SIG-M5 treated with dmso at 0.1 percent for 504 hours (cell line): ENCODE data around the gene SKAP1.
"Not testable (repeated sequence)": the region's sequence is repeated elsewhere in the genome, so short reads cannot be mapped to it uniquely, and the experiment has no call there.

Experiments used
- DNase-seq: peaks from one replicate; lab custom pipeline; 2025; ENCODE audit not compliant: unreplicated experiment; lab: John Stamatoyannopoulos, UW

The SKAP1 gene

GRCh38 chr17:48449335-48449734, 19.3 kb upstream of the SKAP1 start:
- not testable (repeated sequence) for DNase-seq

GRCh38 chr17:48445248-48445620, 15.2 kb upstream of the SKAP1 start:
- no peak for DNase-seq

GRCh38 chr17:48444516-48445247, 14.7 kb upstream of the SKAP1 start:
- DNase-seq, result no peak

GRCh38 chr17:48443712-48444111, 13.7 kb upstream of the SKAP1 start:
- no peak for DNase-seq

GRCh38 chr17:48442819-48443218, 12.8 kb upstream of the SKAP1 start:
- peak; percentile 32 for DNase-seq

GRCh38 chr17:48441862-48442261, 11.8 kb upstream of the SKAP1 start:
- no peak for DNase-seq

- peak; percentile 8 for DNase-seq
Measured at GRCh38 chr17:48441231-48441711, 11.3 kb upstream of the SKAP1 start.

GRCh38 chr17:48440669-48441068, 10.7 kb upstream of the SKAP1 start:
- DNase-seq, result no peak

GRCh38 chr17:48439875-48440505, 10.0 kb upstream of the SKAP1 start:
- no peak for DNase-seq

GRCh38 chr17:48439110-48439850, 9.3 kb upstream of the SKAP1 start:
- no peak for DNase-seq

GRCh38 chr17:48438516-48439061, 8.6 kb upstream of the SKAP1 start:
- no peak for DNase-seq

- no peak for DNase-seq
Measured at GRCh38 chr17:48433896-48434295, 3.9 kb upstream of the SKAP1 start.

GRCh38 chr17:48432820-48433775, 3.1 kb upstream of the SKAP1 start:
- no peak for DNase-seq

GRCh38 chr17:48429156-48429555, 858 bp downstream of the SKAP1 start:
- DNase-seq, result no peak

- DNase-seq, result no peak
Measured at GRCh38 chr17:48427598-48427997, 2.4 kb downstream of the SKAP1 start.

- no peak for DNase-seq
Measured at GRCh38 chr17:48426761-48427500, 3.1 kb downstream of the SKAP1 start.

GRCh38 chr17:48426019-48426665, 3.9 kb downstream of the SKAP1 start:
- DNase-seq, result no peak

GRCh38 chr17:48422060-48422459, 8.0 kb downstream of the SKAP1 start:
- not testable (repeated sequence) for DNase-seq

GRCh38 chr17:48420823-48421222, 9.2 kb downstream of the SKAP1 start:
- no peak for DNase-seq
